Activated B cell treated with CpG ODN at 0.5 μM for 24 hours (primary cell): ENCODE results near the gene SLC15A3. TPM values are rescaled to one million over a fixed set of nuclear protein-coding genes. Genes with fewer than 3 reads are reported as not detected.

Source experiments
- ATAC-seq: fragments of 200-7000 bp; cut with Tn5 transposase; one replicate; pipeline ENCODE4 v1.10.0; 2021; ENCODE audit warnings: low read depth, mild to moderate bottlenecking, moderate library complexity
- CTCF ChIA-PET: fragments of 350-600 bp; sonication (Branson Sonifier 250); formaldehyde crosslinking; loops from one replicate; lab custom pipeline; 2021; ENCODE audit warnings: antibody characterized with exemption; lab: Charles Lee
- POLR2A ChIA-PET: fragments of 350-600 bp; sonication (Branson Sonifier 250); formaldehyde crosslinking; loops from one replicate; lab custom pipeline; 2021; ENCODE audit warnings: antibody characterized with exemption; lab: Charles Lee
- DNase-seq: peaks from one replicate; pipeline ENCODE4 v3.0.0; 2022
- H3K27ac Mint-ChIP-seq: one replicate; pipeline ENCODE4 v1.8.0; 2020; ENCODE audit warnings: mixed read lengths
- H3K27me3 Mint-ChIP-seq: one replicate; pipeline ENCODE4 v1.8.0; 2021; ENCODE audit warnings: mixed read lengths
- H3K36me3 Mint-ChIP-seq: one replicate; pipeline ENCODE4 v1.8.0; 2021; ENCODE audit warnings: low read depth, mixed read lengths
- H3K4me1 Mint-ChIP-seq: one replicate; pipeline ENCODE4 v1.8.0; 2021; ENCODE audit warnings: mixed read lengths
- H3K4me3 Mint-ChIP-seq: one replicate; pipeline ENCODE4 v1.8.0; 2020; ENCODE audit warnings: mild to moderate bottlenecking, mixed read lengths
- H3K9me3 Mint-ChIP-seq: one replicate; pipeline ENCODE4 v1.8.0; 2020; ENCODE audit warnings: mixed read lengths
- intact Hi-C: fragments of 100-400 bp; cut with micrococcal nuclease; formaldehyde crosslinking; loops from one replicate; pipeline ENCODE4 v1.15.1; 2024
- total RNA-seq: library from RNA; stranded (reverse); gene quantifications from 2 replicates; pipeline ENCODE4 v1.2.3, GENCODE V29; 2022
- TF ChIP-seq, protein P1 (sequence below): fragments of 200-600 bp; IDR thresholded peaks from one replicate; pipeline ENCODE4 v1.8.0; 2022; ENCODE audit warnings: antibody characterized with exemption, mild to moderate bottlenecking

Gene SLC15A3
- total RNA-seq, 1 donor from 2014 or later = 76.4 TPM

- TF ChIP-seq, protein P1, sequence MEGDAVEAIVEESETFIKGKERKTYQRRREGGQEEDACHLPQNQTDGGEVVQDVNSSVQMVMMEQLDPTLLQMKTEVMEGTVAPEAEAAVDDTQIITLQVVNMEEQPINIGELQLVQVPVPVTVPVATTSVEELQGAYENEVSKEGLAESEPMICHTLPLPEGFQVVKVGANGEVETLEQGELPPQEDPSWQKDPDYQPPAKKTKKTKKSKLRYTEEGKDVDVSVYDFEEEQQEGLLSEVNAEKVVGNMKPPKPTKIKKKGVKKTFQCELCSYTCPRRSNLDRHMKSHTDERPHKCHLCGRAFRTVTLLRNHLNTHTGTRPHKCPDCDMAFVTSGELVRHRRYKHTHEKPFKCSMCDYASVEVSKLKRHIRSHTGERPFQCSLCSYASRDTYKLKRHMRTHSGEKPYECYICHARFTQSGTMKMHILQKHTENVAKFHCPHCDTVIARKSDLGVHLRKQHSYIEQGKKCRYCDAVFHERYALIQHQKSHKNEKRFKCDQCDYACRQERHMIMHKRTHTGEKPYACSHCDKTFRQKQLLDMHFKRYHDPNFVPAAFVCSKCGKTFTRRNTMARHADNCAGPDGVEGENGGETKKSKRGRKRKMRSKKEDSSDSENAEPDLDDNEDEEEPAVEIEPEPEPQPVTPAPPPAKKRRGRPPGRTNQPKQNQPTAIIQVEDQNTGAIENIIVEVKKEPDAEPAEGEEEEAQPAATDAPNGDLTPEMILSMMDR = no peak
- CTCF ChIA-PET = interaction anchor here (0.7 to 2.7 kb wide), 2 partner anchors 17 to 19 kb away, joined by 4 to 11 read pairs; partner anchors contain the start of gene CD6
- peaks cover 51% of the 10 kb centered on the region for H3K4me1 Mint-ChIP-seq
These were observed 36.7 kb upstream of the SLC15A3 start for GRCh38 chr11:60988658-60989057.

DNA sequence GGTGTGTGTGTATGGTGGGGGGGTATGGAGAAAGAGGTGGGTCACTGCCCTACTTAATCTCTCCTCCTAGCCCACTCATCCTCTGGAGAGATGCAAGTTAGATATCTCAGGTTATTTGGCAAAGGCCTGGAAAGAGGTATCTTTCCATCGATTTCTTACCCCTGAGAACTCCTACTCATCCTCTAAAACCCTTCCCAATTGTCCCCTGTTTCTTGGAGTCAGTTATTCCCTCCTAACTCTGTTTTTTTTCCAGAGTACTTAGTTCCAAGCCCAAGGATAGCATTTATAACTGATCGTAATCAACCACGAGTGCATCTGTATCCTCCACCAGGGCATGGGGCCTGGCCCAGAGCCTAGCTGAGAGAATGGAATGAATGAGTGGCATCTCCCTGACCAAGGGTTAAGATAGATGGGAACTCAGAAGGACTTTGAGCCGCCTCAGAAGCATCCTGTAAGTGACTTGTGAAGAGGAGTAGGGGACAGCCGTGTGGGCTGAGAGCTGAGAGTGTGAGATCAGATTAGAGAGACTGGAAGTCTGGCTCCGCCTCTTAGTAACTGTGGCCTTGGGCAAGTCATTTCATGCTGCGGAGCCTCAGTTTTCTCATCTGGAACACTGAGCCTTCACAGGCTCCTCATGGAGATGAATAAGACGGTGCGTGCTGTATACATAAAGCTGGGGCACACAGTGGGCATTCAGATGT is 35.8 kb upstream of the SLC15A3 start:
- H3K27me3 Mint-ChIP-seq = no peaks in the 10 kb centered on the region
- ATAC-seq (no peak), DNase-seq (no peak)

More at GRCh38 chr11:60988658-60989057, 36.7 kb upstream of the SLC15A3 start:
- intact Hi-C loops = loop anchor here (2.0 to 5.0 kb wide), 3 partner anchors 18 to 72 kb away; partner anchors contain the start of gene CD6
- H3K4me3 Mint-ChIP-seq = no peak overlapping the region
- POLR2A ChIA-PET = interaction anchor here (0.9 to 2.8 kb wide), 3 partner anchors 22 to 82 kb away, joined by 3 to 13 read pairs (median 3); partner anchors contain the start of gene TMEM109
- no peaks in the 10 kb centered on the region for H3K36me3 Mint-ChIP-seq
- ATAC-seq (no peak), DNase-seq (no peak)
- no peaks in the 10 kb centered on the region for H3K9me3 Mint-ChIP-seq
- H3K27me3 Mint-ChIP-seq = peaks cover under 1% of the 10 kb centered on the region
- peak overlapping the region; percentile 73 for H3K27ac Mint-ChIP-seq

DNA sequence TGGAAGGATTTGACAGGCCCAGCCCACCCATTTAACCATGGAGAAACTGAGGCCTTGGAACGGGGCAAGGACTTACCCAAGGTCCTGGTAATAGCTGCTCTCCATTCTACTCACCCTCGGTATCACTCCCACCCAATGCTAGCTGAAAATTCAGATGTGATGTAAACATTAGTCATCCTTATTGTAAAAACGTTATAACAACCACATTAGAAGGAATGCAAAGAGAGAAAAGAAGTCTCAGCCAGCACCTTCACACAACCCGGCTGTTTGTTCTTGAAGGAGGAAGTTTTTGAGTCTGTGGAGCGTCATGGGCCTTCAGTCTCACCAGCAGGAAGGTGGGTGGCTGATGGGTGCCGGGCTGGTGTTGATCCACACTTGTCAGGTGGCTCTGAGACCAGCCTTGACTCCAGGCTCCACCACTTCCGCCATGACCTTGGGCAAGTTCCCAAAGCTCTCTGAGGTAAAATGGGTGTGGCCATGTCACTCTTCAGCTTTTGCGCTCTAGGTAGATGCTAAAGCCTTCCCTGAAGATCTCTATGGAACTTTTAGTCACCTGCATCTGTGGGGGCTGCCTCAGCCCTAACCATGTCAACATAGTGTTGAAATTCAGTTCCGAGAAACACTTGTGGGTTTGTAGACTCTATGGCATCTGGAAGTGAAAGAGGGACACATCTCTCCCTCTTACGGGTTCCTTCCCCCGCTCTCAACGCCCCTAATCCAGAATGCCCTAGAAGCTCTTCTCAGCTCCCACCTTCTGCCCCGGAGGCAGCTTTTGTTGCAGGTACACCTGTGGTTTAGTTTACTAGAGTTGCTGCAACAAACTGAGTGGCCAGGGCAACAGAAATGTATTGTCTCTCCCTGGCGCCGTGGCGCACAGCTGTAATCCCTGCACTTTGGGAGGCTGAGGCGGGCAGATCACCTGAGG is 34.3 kb upstream of the SLC15A3 start:
- TF ChIP-seq, protein P1 = no peak
- no peak for DNase-seq
- H3K4me1 Mint-ChIP-seq = peaks cover 53% of the 10 kb centered on the region
- POLR2A ChIA-PET = interaction anchor here (0.6 to 1.0 kb wide), 2 partner anchors 34 to 40 kb away, joined by 4 read pairs; partner anchors contain the start of gene SLC15A3
- peak overlapping the region; percentile 79 for H3K27ac Mint-ChIP-seq
- CTCF ChIA-PET = interaction anchor here (1.4 kb wide), 1 partner anchor 16 kb away, joined by 4 read pairs; no protein-coding TSS in a partner anchor
- peak; percentile 47 for ATAC-seq
- H3K27me3 Mint-ChIP-seq = no peaks in the 10 kb centered on the region
- H3K36me3 Mint-ChIP-seq = no peaks in the 10 kb centered on the region
- H3K9me3 Mint-ChIP-seq = no peaks in the 10 kb centered on the region
- H3K4me3 Mint-ChIP-seq = peak overlapping the region; percentile 24
- intact Hi-C loops = loop anchor here (5.0 kb wide), 1 partner anchor 36 kb away; no protein-coding TSS in a partner anchor

More for the DNA sequence above, 35.8 kb upstream of the SLC15A3 start:
- POLR2A ChIA-PET = interaction anchor here (2.8 kb wide), 1 partner anchor 73 kb away, joined by 13 read pairs; the partner anchor contains the start of gene TMEM109
- intact Hi-C loops = loop anchor here (2.0 to 5.0 kb wide), 3 partner anchors 17 to 73 kb away; partner anchors contain the start of gene CD6
- CTCF ChIA-PET = interaction anchor here (2.7 kb wide), 1 partner anchor 18 kb away, joined by 11 read pairs; no protein-coding TSS in a partner anchor
- Mint-ChIP-seq H3K27ac (peak overlapping the region; percentile 0), H3K36me3 (no peaks in the 10 kb centered on the region), H3K9me3 (no peaks in the 10 kb centered on the region), H3K4me3 (no peak overlapping the region), H3K4me1 (peaks cover 56% of the 10 kb centered on the region)
- TF ChIP-seq, protein P1 = no peak

GRCh38 chr11:60985501-60985900 is 33.5 kb upstream of the SLC15A3 start:
- Mint-ChIP-seq H3K27ac (peak overlapping the region; percentile 18), H3K4me1 (peaks cover 52% of the 10 kb centered on the region), H3K9me3 (no peaks in the 10 kb centered on the region), H3K4me3 (no peak overlapping the region), H3K36me3 (no peaks in the 10 kb centered on the region), H3K27me3 (no peaks in the 10 kb centered on the region)
- TF ChIP-seq, protein P1 = no peak
- POLR2A ChIA-PET = no interaction called here
- DNase-seq (no peak), ATAC-seq (no peak)
- CTCF ChIA-PET = no interaction called here
- intact Hi-C loops = loop anchor here (5.0 kb wide), 1 partner anchor 37 kb away; no protein-coding TSS in a partner anchor
